HG03196 (cell line): Measurements from ENCODE around the gene PAFAH1B1.

ENCODE experiments used
- ATAC-seq: cut with Tn5 transposase; IDR thresholded peaks from one replicate; pipeline ENCODE4 v1.9.1; 2021; ENCODE audit not compliant: unreplicated experiment

The PAFAH1B1 gene

GRCh38 chr17:2712300-2713043 lies 119.0 kb downstream of the PAFAH1B1 start:
- ATAC-seq: no peak

- ATAC-seq: no peak
These were observed 120.4 kb downstream of the PAFAH1B1 start for GRCh38 chr17:2713881-2714280.

DNA sequence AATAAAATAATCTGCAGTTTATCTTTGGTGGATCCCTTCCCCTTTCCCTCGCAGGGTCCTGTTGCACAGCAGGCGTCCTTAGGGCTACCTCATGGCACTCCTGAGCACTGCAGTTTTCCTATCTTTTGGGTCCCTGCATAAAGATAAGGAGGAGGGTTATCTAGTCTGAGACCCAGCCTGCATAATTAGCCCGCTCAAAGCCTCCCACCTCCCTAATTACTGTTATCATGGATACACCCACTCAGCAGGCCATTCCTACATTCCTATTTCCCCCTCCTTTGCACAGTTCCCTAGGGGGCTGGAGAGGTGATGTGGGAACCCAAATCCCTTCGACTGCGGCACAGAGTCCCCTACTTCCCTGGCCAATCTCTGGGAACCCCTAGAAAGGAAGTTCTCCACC lies 123.2 kb downstream of the PAFAH1B1 start:
- ATAC-seq: no peak

DNA sequence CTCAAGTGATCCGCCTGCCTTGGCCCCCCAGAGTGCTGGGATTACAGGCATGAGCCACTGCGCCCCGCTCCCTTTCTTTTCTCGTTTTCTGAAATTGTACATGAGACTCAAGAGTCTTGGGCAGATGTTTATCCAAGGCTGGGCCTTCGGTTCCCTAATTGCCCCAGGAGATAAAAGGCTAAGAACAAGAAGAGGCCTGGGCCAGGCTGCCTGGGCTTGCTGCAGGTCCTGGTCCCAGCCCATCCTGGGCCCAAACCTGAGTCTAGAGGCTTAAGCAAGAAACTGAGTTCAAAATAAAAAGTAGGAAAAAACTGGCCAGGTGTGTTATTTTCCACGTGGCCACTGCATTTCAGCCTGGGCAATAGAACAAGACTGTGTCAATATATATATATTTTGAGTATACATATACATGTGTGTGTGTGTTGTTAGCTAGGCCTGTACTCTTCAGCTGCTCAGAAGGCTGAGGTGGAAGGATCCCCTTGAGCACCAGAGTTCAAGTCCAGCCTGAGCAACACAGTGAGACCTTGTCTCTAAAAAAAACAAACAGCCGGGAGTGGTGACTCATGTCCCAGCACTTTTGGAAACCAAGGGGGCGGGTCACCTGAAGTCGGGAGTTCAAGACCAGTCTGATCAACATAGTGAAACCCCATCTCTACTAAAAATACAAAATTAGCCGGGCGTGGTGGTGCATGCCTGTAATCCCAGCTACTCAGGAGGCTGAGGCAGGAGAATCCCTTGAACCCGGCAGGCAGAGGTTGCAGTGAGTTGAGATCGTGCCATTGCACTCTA lies 124.9 kb downstream of the PAFAH1B1 start:
- ATAC-seq: no peak

GRCh38 chr17:2719861-2720260 lies 126.4 kb downstream of the PAFAH1B1 start:
- ATAC-seq: no peak

- no peak for ATAC-seq
These were observed 128.1 kb downstream of the PAFAH1B1 start for GRCh38 chr17:2721603-2722002.

- ATAC-seq: no peak
These were observed 129.2 kb downstream of the PAFAH1B1 start for GRCh38 chr17:2722611-2723010.

DNA sequence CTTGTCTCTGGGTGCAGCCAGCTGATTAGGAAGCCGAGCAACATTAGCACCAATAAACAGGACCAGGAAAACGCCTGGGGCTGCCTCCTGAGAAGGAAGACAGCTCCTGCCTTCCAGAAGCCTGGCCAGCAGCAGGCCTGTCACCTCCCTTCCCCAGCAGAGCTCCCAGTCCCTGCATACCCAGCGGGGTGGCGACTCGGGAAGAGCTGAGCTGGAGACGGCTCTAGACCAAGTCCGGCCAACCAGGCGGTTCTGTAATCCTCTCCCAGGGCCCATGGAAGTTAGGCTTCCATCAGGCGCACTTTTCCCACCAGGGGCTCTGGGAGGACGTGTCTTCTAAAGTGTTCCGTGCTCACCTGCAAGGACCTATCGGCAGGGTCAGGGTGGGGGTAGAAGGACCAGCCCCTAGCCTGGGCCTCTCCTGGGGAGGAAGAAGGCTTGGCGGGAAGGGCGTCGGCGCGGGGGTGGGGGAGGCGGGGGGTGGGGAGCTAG lies 130.1 kb downstream of the PAFAH1B1 start:
- no peak for ATAC-seq

DNA sequence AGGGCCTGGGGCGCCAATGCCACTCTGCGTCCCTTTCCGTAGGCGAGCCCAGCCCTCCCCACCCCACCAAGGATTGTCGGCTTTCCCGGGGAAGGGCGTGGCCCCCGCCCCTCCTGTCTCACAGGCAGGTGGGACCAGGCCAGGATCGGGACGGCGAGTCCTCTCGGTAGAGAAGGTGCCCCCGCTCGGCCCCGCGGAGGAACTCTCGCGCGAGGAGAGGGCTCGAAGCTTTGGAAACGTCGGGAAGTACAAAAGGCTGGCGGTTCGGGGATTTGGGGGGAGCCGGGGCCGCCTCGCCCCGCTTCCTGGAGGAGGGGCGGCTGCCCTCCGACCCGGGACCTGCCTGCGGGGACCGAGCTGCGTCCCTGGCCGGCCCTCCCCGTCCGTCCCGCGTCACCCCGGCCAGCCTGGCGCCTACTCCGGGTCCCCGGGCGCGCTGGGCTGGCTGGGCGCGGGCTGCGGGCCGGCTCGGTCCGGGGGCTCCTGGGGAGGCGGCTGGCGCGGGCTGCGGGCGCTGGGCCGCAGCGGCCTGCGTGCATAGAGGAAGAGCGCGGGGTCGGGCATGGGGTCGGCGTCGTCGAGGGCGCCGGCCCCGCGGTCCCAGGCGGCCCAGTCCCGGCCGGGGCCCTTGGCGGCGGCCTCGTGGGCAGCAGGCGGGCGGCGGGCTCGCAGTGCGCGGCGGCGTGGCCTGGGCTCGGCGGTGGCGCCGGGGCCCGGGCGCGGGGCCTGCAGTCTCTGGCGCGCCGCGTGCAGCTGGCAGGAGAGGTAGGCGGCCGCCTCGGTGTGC lies 130.7 kb downstream of the PAFAH1B1 start:
- no peak for ATAC-seq

DNA sequence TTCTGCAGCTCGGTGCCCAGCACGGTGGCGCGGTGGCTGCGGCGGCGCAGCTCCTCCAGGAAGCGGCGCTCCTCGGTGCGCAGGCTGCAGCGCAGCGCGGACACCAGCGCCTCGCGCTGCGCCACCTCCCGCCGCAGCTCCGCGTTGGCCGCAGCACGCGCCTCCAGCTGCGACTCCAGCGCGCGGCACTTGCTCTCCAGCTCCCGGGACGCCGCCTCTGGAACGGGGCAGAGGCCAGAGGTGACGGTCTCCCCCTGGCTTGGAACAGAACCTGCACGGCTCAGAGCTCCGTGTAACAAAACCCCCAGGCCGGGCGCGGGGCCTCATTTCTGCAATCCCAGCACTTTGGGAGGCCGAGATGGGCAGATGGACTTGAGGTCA lies 131.3 kb downstream of the PAFAH1B1 start:
- no peak for ATAC-seq

DNA sequence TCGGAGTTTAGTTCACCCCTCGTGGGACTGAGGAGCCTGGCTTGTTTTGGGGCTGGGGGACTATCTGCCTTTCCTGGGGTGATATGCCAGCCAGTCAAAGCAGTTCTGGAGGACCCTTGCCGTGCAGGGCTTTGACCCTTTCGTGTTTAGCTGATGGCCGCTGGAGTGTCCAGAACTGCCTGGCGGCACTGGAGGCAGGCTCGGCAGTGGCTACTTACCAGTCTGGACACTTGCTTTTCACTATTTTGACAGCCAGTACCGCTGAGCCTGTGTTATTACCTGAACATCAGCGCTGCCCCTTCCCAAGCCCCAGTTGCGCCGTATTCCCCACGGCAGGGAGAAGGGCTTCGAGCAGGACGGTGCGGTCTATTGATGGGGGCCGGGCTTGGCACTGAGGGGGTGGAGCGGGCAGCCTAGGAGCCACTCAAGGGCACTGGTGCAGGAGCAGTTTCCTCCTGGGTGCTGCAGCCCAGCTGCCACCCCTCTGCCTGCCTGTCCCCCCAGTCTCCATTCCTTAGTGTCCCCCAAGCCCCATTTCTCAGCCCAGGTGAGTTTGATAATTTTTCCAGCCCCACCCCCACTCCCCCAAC lies 137.4 kb downstream of the PAFAH1B1 start:
- ATAC-seq: no peak

GRCh38 chr17:2731807-2732206 lies 138.4 kb downstream of the PAFAH1B1 start:
- ATAC-seq: no peak

DNA sequence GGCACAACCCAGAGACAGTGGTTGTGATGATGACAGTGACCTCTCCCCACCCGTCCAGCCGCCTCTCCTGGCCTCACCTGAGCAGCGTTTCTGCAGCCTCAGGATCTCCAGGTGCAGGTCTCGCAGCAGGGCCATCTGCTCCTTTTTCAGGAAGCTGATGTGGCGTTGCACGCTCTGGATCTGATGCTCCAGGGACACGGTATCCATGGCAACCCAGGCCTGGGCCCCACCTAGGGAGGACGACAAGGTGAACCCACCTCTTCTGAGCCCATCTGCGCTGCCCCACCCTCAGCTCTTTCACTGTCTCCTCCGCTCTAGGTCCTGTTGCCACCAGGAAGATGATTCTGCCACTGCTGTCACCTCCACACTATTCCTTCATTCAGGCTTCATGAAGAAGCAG lies 141.5 kb downstream of the PAFAH1B1 start:
- no peak for ATAC-seq
